GM21825 (cell line): ENCODE data around the gene MAD1L1.

ENCODE experiments used
- ATAC-seq: cut with Tn5 transposase; IDR thresholded peaks from one replicate; pipeline ENCODE4 v1.9.1; 2021; ENCODE audit warnings: mild to moderate bottlenecking, moderate library complexity; ENCODE audit not compliant: unreplicated experiment

The MAD1L1 gene

GRCh38 chr7:2258661-2259365 is 26.1 kb upstream of the MAD1L1 start:
- ATAC-seq = peak; percentile 63

GRCh38 chr7:2257651-2258050 is 24.9 kb upstream of the MAD1L1 start:
- ATAC-seq = no peak

- ATAC-seq = no peak
Observed at GRCh38 chr7:2257046-2257551, 24.4 kb upstream of the MAD1L1 start.

GRCh38 chr7:2256306-2257045 is 23.7 kb upstream of the MAD1L1 start:
- ATAC-seq = no peak

GRCh38 chr7:2255145-2256139 is 22.7 kb upstream of the MAD1L1 start:
- ATAC-seq = no peak

GRCh38 chr7:2254429-2255144 is 21.8 kb upstream of the MAD1L1 start:
- ATAC-seq = no peak

GRCh38 chr7:2253525-2254244 is 20.9 kb upstream of the MAD1L1 start:
- no peak for ATAC-seq

- ATAC-seq = no peak
Observed at GRCh38 chr7:2253021-2253420, 20.3 kb upstream of the MAD1L1 start.

GRCh38 chr7:2251841-2252771 is 19.4 kb upstream of the MAD1L1 start:
- ATAC-seq = no peak

GRCh38 chr7:2251381-2251780 is 18.6 kb upstream of the MAD1L1 start:
- no peak for ATAC-seq

- no peak for ATAC-seq
Observed at GRCh38 chr7:2249744-2250323, 17.1 kb upstream of the MAD1L1 start.

GRCh38 chr7:2248984-2249694 is 16.4 kb upstream of the MAD1L1 start:
- ATAC-seq = peak; percentile 55

GRCh38 chr7:2247141-2247995 is 14.6 kb upstream of the MAD1L1 start:
- ATAC-seq = no peak

- no peak for ATAC-seq
Observed at GRCh38 chr7:2245883-2246675, 13.3 kb upstream of the MAD1L1 start.

- ATAC-seq = no peak
Observed at GRCh38 chr7:2244404-2244995, 11.8 kb upstream of the MAD1L1 start.

- ATAC-seq = no peak
Observed at GRCh38 chr7:2243458-2243857, 10.7 kb upstream of the MAD1L1 start.
